ENCODE results near the gene WFS1. TPM values are rescaled to one million over a fixed set of nuclear protein-coding genes. Genes with fewer than 3 reads are reported as not detected.

WFS1 gene
- total and polyA plus RNA-seq, 9 donors, result 33.2 to 174 (median 126) TPM

DNA sequence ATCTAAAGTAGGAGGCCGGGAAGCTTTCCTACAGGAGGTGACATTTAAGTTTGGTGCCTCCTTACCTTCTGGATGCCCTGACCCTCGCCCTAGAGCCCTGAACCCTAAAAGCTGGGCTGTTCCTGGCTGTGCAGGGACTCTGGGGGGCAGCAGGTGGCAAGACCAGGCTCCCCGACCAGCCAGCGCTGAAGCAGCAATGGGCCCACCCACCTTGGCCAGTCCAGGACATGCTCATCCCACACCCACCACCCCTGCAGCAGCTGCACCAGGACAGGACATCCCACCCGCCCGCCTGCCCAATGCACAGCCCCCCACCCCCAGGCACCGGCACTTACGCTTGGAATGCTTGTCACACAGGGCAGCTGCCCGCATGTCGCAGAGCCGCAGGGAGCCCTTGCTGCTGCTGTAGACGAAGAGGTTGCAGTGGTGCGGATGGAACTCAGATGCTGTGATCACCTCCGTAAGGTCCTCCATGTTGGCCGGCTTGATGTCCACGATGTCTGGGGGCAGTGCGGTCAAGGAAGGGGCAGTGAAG is 77.9 kb downstream of the WFS1 start:
- WGBS, 3 donors, result 86 to 88% (median 87%) methylated on average over 11 to 17 of the region's 17 CpGs
- DNase-seq, result no peak
- H3K27me3 ChIP-seq, result no peaks in the 10 kb centered on the region
- TF ChIP-seq, protein P1, sequence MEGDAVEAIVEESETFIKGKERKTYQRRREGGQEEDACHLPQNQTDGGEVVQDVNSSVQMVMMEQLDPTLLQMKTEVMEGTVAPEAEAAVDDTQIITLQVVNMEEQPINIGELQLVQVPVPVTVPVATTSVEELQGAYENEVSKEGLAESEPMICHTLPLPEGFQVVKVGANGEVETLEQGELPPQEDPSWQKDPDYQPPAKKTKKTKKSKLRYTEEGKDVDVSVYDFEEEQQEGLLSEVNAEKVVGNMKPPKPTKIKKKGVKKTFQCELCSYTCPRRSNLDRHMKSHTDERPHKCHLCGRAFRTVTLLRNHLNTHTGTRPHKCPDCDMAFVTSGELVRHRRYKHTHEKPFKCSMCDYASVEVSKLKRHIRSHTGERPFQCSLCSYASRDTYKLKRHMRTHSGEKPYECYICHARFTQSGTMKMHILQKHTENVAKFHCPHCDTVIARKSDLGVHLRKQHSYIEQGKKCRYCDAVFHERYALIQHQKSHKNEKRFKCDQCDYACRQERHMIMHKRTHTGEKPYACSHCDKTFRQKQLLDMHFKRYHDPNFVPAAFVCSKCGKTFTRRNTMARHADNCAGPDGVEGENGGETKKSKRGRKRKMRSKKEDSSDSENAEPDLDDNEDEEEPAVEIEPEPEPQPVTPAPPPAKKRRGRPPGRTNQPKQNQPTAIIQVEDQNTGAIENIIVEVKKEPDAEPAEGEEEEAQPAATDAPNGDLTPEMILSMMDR (IDR thresholded peaks at IDR 0.05), result no peak
- no peak for TF ChIP-seq POLR2A (IDR thresholded peaks at IDR 0.05)
- no peak for TF ChIP-seq EP300 (IDR thresholded peaks at IDR 0.05)
- H3K4me1 ChIP-seq (ENCODE audit: insufficient read depth), result no peaks in the 10 kb centered on the region
- no peak overlapping the region for H3K27ac ChIP-seq
- no peaks in the 10 kb centered on the region for H3K36me3 ChIP-seq
- H3K4me3 ChIP-seq, result no peak overlapping the region
- intact Hi-C loops (cut with DNase I), result no loop called here
- H3K9me3 ChIP-seq, result no peaks in the 10 kb centered on the region

DNA sequence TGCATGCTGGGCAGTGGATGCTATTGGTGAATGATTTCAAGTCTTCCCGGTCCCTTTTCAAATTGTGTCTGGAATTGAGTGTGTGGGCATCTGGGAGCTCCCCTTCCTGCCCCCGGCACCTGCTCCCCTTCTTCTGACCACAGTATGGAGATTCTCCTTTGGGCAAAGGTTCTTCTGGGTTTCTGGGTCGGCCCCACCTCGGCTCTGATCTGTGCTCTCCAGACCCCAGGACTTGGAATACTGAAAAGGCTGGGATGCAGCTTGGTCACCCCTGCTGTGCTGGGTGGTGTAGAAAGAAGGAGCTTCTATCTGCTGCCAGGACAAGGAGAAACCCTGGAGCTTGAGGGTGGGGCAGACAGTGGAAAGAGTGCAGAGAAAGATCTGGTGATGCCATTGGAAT is 78.8 kb downstream of the WFS1 start:
- TF ChIP-seq, protein P1 (IDR thresholded peaks at IDR 0.05), result no peak
- TF ChIP-seq EP300 (IDR thresholded peaks at IDR 0.05) (no peak), POLR2A (IDR thresholded peaks at IDR 0.05) (no peak)
- Histone ChIP-seq H3K27ac (no peak overlapping the region), H3K4me1 (ENCODE audit: insufficient read depth) (no peaks in the 10 kb centered on the region), H3K27me3 (no peaks in the 10 kb centered on the region), H3K4me3 (no peak overlapping the region), H3K9me3 (no peaks in the 10 kb centered on the region), H3K36me3 (no peaks in the 10 kb centered on the region)
- intact Hi-C loops (cut with DNase I), result no loop called here
- DNase-seq, result no peak
- 83 to 90% (median 87%) methylated on average over 4 of the region's 4 CpGs for WGBS, 3 donors

DNA sequence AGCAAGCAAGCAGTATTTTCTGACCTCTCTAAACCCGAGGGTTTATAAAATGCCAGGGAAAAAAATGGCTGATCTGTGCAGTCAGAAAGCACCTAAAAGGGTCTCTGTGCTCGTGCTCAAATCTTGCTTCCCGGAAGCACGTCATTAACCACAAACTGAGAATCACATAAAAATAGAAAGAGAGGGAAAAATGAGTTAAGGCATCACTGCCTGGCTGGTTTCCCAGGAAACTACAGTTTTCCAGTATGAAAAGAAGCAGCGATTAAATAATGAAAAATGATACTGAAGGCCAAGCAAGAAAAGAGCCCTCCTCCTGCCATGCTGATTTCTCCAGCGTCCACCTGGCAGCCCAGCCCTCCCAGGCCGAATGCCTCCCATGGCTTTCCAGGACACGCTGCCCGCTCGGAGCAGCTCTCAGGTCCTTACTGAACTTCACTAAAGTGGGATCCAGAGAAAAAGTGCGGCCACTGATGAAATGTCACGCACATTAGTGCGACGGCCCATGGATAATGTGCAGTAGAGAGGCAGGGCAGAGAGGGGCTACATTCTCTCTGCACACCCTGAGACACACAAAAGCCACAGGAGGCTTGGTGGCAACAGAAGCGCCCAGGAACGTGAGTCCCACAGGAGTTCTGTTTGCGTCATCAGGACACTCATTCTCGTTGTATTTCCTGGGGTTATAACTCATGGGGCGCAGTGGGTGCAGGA is 80.4 kb downstream of the WFS1 start:
- H3K27ac ChIP-seq, result no peak overlapping the region
- 46 to 59% (median 47%) methylated on average over 19 of the region's 19 CpGs for WGBS, 3 donors
- intact Hi-C loops (cut with DNase I), result no loop called here
- H3K36me3 ChIP-seq, result no peaks in the 10 kb centered on the region
- H3K4me3 ChIP-seq, result no peak overlapping the region
- DNase-seq, result no peak
- TF ChIP-seq EP300 (IDR thresholded peaks at IDR 0.05) (no peak), POLR2A (IDR thresholded peaks at IDR 0.05) (no peak)
- TF ChIP-seq, protein P1 (IDR thresholded peaks at IDR 0.05), result no peak
- H3K4me1 ChIP-seq (ENCODE audit: insufficient read depth), result no peaks in the 10 kb centered on the region
- no peaks in the 10 kb centered on the region for H3K9me3 ChIP-seq
- no peaks in the 10 kb centered on the region for H3K27me3 ChIP-seq

DNA sequence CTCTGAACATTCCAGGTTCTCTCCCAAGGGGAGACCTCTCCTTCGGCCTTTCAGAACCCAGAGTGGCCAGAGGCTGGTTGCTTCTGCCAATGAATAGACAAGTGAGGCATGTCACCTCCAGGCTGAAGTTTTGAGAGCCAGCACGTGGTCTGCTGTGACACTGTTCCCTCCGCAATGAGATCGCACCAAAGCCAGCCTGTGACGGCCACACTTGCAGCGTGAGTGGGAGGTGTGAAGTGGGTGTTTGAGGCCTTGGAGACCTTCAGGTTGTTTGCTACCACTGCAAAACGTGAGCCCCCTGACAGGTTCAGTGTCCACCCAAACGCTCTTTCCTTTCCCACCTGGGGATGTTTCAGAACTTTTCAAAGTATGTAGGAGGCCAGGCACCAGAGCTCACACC is 81.0 kb downstream of the WFS1 start:
- no peak for DNase-seq

More for the DNA sequence above, 81.0 kb downstream of the WFS1 start:
- no peak for TF ChIP-seq POLR2A (IDR thresholded peaks at IDR 0.05)
- no peak for TF ChIP-seq EP300 (IDR thresholded peaks at IDR 0.05)
- TF ChIP-seq, protein P1 (IDR thresholded peaks at IDR 0.05), result no peak
- no peak overlapping the region for H3K4me3 ChIP-seq
- H3K9me3 ChIP-seq, result no peaks in the 10 kb centered on the region
- no peaks in the 10 kb centered on the region for H3K4me1 ChIP-seq (ENCODE audit: insufficient read depth)
- no peak overlapping the region for H3K27ac ChIP-seq
- 80 to 84% (median 81%) methylated on average over 8 of the region's 8 CpGs for WGBS, 3 donors
- intact Hi-C loops (cut with DNase I), result no loop called here
- H3K27me3 ChIP-seq, result no peaks in the 10 kb centered on the region
- no peaks in the 10 kb centered on the region for H3K36me3 ChIP-seq
